ENCODE data around the gene TNNT2. TPM values are rescaled to one million over a fixed set of nuclear protein-coding genes. Genes with fewer than 3 reads are reported as not detected.

TNNT2 gene
- total and polyA plus RNA-seq, 2 donors (not counting 3 experiments of a cell fraction or from before 2014, with no cell fraction given): not detected

GRCh38 chr1:201418461-201418860 lies 41.0 kb upstream of the TNNT2 start:
- no peak for FAIRE-seq

DNA sequence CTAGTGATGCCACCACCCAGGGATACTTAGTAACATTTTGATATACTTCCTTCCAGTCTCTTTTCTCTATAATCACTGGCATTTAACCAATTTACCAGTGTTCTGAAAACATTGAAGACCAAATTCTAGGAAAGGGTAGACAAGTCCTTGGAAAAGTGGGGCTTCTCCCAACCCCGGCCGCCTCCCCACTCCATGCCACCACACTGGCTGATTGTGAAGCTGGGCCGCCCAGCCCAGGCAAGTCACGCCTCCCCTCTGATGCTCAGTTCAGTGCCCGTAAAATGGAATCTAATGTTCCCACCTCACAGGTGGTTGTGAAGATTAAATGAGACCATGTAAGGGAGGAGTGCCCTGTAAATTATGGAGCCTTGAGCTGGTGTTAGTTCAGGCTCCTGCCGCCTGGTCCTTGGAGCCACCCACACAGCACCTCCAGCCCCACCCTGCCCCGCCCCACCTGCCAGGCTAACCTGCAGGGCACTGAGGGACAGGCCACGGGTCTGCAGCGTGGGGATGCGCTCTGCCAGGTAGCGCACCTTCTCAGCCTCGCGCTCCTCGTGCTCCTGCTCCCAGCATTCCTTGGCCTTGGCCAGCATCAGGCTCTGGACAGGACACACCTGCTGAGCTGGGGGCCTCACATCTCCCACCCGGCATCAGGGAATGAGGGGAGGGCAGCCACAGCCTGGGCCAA lies 36.7 kb upstream of the TNNT2 start:
- peaks cover 11 to 18% of the 10 kb centered on the region in 2 experiments for H3K27me3 ChIP-seq (ENCODE audit: control insufficient read depth in 2 of 2, insufficient read depth in 2 of 2, low read length in 2 of 2)
- no peak overlapping the region for H3K4me3 ChIP-seq (replicated peaks in 1 of 3; ENCODE audit: insufficient read depth in 1 of 3, low read depth in 1 of 3, low read length in 3 of 3)
- H3K27ac ChIP-seq (ENCODE audit: insufficient read depth, low read depth, low read length): no peak overlapping the region
- BruUV-seq (replicated peaks): no TSS peak
- H3K4me1 ChIP-seq (ENCODE audit: control insufficient read depth, extremely low read depth, insufficient read depth, low read length): no peaks in the 10 kb centered on the region
- TF ChIP-seq POLR2AphosphoS5 (IDR thresholded peaks at IDR 0.05; ENCODE audit: insufficient read depth, low read depth, low read length): no peak
- no peak for DNase-seq (ENCODE audit: low read depth, low spot score)
- H4K20me1 ChIP-seq (replicated peaks; ENCODE audit: control insufficient read depth, extremely low read depth, insufficient read depth, low read length): no peaks in the 10 kb centered on the region
- H3K36me3 ChIP-seq (ENCODE audit: control insufficient read depth in 2 of 2, extremely low read depth in 1 of 2, insufficient read depth in 2 of 2, low read length in 2 of 2): no peaks in the 10 kb centered on the region
- no peaks in the 10 kb centered on the region for H3K9me3 ChIP-seq (replicated peaks; ENCODE audit: control insufficient read depth, insufficient read depth, low read length)
- no peaks in the 10 kb centered on the region for H3K79me2 ChIP-seq (ENCODE audit: control insufficient read depth, insufficient read depth, low read length)
- H3K4me2 ChIP-seq (ENCODE audit: insufficient read depth, low read length): no peak overlapping the region
- intact Hi-C loops (cut with micrococcal nuclease) (no loop called here), dilution Hi-C loops (cut with MboI; ENCODE audit: extremely low pct_ligation_motif_present, low sequenced_read_pairs) (no loop called here)
- H3K9me1 ChIP-seq (replicated peaks; ENCODE audit: control insufficient read depth, extremely low read depth, insufficient read depth, low read length): no peaks in the 10 kb centered on the region
- CTCF ChIA-PET: no interaction called here
- POLR2A ChIA-PET: no interaction called here
- no peak for FAIRE-seq
- no peak overlapping the region for H3K9ac ChIP-seq (replicated peaks; ENCODE audit: extremely low read depth, insufficient read depth, low read length)
- no peak overlapping the region for H2AFZ ChIP-seq (ENCODE audit: low read depth, low read length)

More at GRCh38 chr1:201418461-201418860, 41.0 kb upstream of the TNNT2 start:
- H3K4me3 ChIP-seq (replicated peaks in 1 of 3; ENCODE audit: insufficient read depth in 1 of 3, low read depth in 1 of 3, low read length in 3 of 3): no peak overlapping the region
- CTCF ChIA-PET: interaction anchor here (1.2 to 2.9 kb wide), 2 partner anchors 9 to 17 kb away, joined by 6 to 14 read pairs; no protein-coding TSS in a partner anchor
- no peak overlapping the region for H3K4me2 ChIP-seq (ENCODE audit: insufficient read depth, low read length)
- H3K36me3 ChIP-seq (ENCODE audit: control insufficient read depth in 2 of 2, extremely low read depth in 1 of 2, insufficient read depth in 2 of 2, low read length in 2 of 2): no peaks in the 10 kb centered on the region
- H2AFZ ChIP-seq (ENCODE audit: low read depth, low read length): no peak overlapping the region
- BruUV-seq (replicated peaks): no TSS peak
- no peaks in the 10 kb centered on the region for H3K9me3 ChIP-seq (replicated peaks; ENCODE audit: control insufficient read depth, insufficient read depth, low read length)
- dilution Hi-C loops (cut with MboI; ENCODE audit: extremely low pct_ligation_motif_present, low sequenced_read_pairs): no loop called here
- no peaks in the 10 kb centered on the region for H3K79me2 ChIP-seq (ENCODE audit: control insufficient read depth, insufficient read depth, low read length)
- peaks cover 7 to 18% of the 10 kb centered on the region in 2 experiments for H3K27me3 ChIP-seq (ENCODE audit: control insufficient read depth in 2 of 2, insufficient read depth in 2 of 2, low read length in 2 of 2)
- DNase-seq (ENCODE audit: low read depth, low spot score): no peak
- intact Hi-C loops (cut with micrococcal nuclease): no loop called here
- H3K4me1 ChIP-seq (ENCODE audit: control insufficient read depth, extremely low read depth, insufficient read depth, low read length): no peaks in the 10 kb centered on the region
- POLR2A ChIA-PET: no interaction called here
- TF ChIP-seq MYC (IDR thresholded peaks at IDR 0.05; ENCODE audit: low read depth, low read length) (no peak), GATA2 (IDR thresholded peaks at IDR 0.05; ENCODE audit: insufficient read depth, insufficient read length, low read depth, low read length) (no peak)
- no peaks in the 10 kb centered on the region for H3K9me1 ChIP-seq (replicated peaks; ENCODE audit: control insufficient read depth, extremely low read depth, insufficient read depth, low read length)
- no peak overlapping the region for H3K9ac ChIP-seq (replicated peaks; ENCODE audit: extremely low read depth, insufficient read depth, low read length)
- H3K27ac ChIP-seq (ENCODE audit: insufficient read depth, low read depth, low read length): no peak overlapping the region
- H4K20me1 ChIP-seq (replicated peaks; ENCODE audit: control insufficient read depth, extremely low read depth, insufficient read depth, low read length): no peaks in the 10 kb centered on the region

Measured in endothelial cell of umbilical vein (primary cell).